AG10803 (cell line): Measurements from ENCODE around the gene LRRIQ4.

Experiments
- DNase-seq: peaks from one replicate; pipeline ENCODE4 v3.0.0; 2010; ENCODE audit warnings: low read depth
- H3K4me3 ChIP-seq: 2 replicates; pipeline ENCODE4 v1.5.1; 2011; ENCODE audit warnings: mild to moderate bottlenecking, low read length, control low read depth
- CTCF ChIP-seq: conservative IDR thresholded peaks from 2 replicates; pipeline ENCODE4 v1.5.1; 2011; ENCODE audit warnings: mild to moderate bottlenecking, low read length, control low read depth, inconsistent platforms

LRRIQ4 gene

GRCh38 chr3:169841171-169841570 is 28.5 kb downstream of the LRRIQ4 start:
- no peak for DNase-seq
- H3K4me3 ChIP-seq: no peak overlapping the region
- no peak for TF ChIP-seq CTCF

- H3K4me3 ChIP-seq: no peak overlapping the region
- no peak for DNase-seq
- TF ChIP-seq CTCF: no peak
Observed at GRCh38 chr3:169842960-169843359, 30.3 kb downstream of the LRRIQ4 start.

GRCh38 chr3:169846458-169847193 is 34.0 kb downstream of the LRRIQ4 start:
- TF ChIP-seq CTCF: no peak
- DNase-seq: peak; percentile 58

GRCh38 chr3:169847896-169848295 is 35.2 kb downstream of the LRRIQ4 start:
- no peak overlapping the region for H3K4me3 ChIP-seq
- no peak for DNase-seq
- no peak for TF ChIP-seq CTCF

More at GRCh38 chr3:169846458-169847193, 34.0 kb downstream of the LRRIQ4 start:
- no peak overlapping the region for H3K4me3 ChIP-seq

GRCh38 chr3:169848741-169849140 is 36.1 kb downstream of the LRRIQ4 start:
- TF ChIP-seq CTCF: no peak
- DNase-seq: no peak
- H3K4me3 ChIP-seq: no peak overlapping the region

GRCh38 chr3:169850618-169851017 is 37.9 kb downstream of the LRRIQ4 start:
- TF ChIP-seq CTCF: no peak
- no peak for DNase-seq
- no peak overlapping the region for H3K4me3 ChIP-seq

- no peak for TF ChIP-seq CTCF
- DNase-seq: no peak
- H3K4me3 ChIP-seq: no peak overlapping the region
Observed at GRCh38 chr3:169855514-169855913, 42.8 kb downstream of the LRRIQ4 start.
